ENCODE results near the gene TSPAN17. TPM values are rescaled to one million over a fixed set of nuclear protein-coding genes. Genes with fewer than 3 reads are reported as not detected.

TSPAN17 gene
- polyA plus RNA-seq, 1 of the 3 experiments (the other 2 are of a cell fraction) = 61.7 TPM

DNA sequence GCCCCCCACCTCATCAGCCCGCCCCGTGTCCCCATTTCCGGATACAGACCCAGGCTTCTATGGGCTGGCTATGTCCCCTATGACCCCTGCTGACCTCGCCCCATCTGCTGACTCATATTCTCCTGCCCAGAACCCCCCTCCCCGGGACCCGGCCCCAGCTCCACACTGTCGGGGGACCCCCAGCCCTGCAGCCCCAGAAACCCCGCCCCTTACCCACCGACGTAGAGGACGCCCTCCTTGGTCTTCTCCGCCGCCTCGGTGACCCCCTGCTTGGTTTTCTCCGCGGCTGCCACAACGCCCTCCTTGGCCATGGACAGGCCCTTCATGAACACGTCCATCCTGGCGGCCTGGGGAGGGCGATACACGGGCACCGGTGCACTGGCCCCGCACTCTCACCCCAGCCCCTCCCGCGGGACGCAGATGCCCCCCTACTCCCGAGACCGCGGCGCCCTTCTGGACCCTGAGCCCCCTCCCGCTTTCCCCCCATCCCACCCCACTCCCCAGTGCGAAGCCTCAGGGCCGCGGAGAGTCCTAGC, 17.9 kb upstream of the TSPAN17 start:
- Histone ChIP-seq H3K9me2 (no peaks in the 10 kb centered on the region), H3F3A (replicated peaks; ENCODE audit: insufficient read depth) (no peaks in the 10 kb centered on the region), H4K20me1 (ENCODE audit: insufficient read depth) (no peaks in the 10 kb centered on the region), H3K27me3 (ENCODE audit: insufficient read depth) (peaks cover 38% of the 10 kb centered on the region; the same call in 1 of the 2 replicates), H3K4me2 (peak overlapping the region; percentile 90), H3K4me1 (ENCODE audit: control insufficient read depth in 1 of 2, insufficient read depth in 2 of 2, low read depth in 1 of 2, low read length in 1 of 2) (peaks cover 0 to 9% of the 10 kb centered on the region in 2 experiments; a peak in 1 of 4 replicates), H3K79me2 (ENCODE audit: insufficient read depth) (no peaks in the 10 kb centered on the region), H3K9ac (no peak overlapping the region), H2AFZ (ENCODE audit: low read depth) (no peak overlapping the region), H3K4me3 (ENCODE audit: low read depth in 2 of 2, low read length in 1 of 2) (no peak overlapping the region; a peak in 1 of 4 replicates), H3K27ac (ENCODE audit: low read depth in 2 of 2, low read length in 1 of 2) (no peak overlapping the region), H3K9me3 (no peaks in the 10 kb centered on the region), H3K36me3 (replicated peaks in 1 of 2; ENCODE audit: control insufficient read depth in 1 of 2, insufficient read depth in 2 of 2, low read length in 1 of 2) (no peaks in the 10 kb centered on the region)
- peak; percentile 51 for DNase-seq
- ChIA-PET CTCF (interaction anchor here (0.6 to 3.5 kb wide), 9 partner anchors 8 to 758 kb away, joined by 3 to 16 read pairs (median 5); partner anchors contain the start of genes CPLX2 and TSPAN17), POLR2A (interaction anchor here (1.5 kb wide), 1 partner anchor 18 kb away, joined by 6 read pairs; the partner anchor contains the start of gene TSPAN17)
- TF ChIP-seq SIN3A (IDR thresholded peaks at IDR 0.05; ENCODE audit: borderline replicate concordance, low read depth, low read length) = no peak
- no peak for TF ChIP-seq FOXJ3 (CRISPR knock-in tag; IDR thresholded peaks at IDR 0.05)
- TF ChIP-seq RCOR1 (IDR thresholded peaks at IDR 0.05; ENCODE audit: low read length) = no peak
- TF ChIP-seq JUND (IDR thresholded peaks at IDR 0.05) = no peak
- no peak for TF ChIP-seq NFIC (IDR thresholded peaks at IDR 0.05; ENCODE audit: borderline replicate concordance)
- TF ChIP-seq, protein P1, sequence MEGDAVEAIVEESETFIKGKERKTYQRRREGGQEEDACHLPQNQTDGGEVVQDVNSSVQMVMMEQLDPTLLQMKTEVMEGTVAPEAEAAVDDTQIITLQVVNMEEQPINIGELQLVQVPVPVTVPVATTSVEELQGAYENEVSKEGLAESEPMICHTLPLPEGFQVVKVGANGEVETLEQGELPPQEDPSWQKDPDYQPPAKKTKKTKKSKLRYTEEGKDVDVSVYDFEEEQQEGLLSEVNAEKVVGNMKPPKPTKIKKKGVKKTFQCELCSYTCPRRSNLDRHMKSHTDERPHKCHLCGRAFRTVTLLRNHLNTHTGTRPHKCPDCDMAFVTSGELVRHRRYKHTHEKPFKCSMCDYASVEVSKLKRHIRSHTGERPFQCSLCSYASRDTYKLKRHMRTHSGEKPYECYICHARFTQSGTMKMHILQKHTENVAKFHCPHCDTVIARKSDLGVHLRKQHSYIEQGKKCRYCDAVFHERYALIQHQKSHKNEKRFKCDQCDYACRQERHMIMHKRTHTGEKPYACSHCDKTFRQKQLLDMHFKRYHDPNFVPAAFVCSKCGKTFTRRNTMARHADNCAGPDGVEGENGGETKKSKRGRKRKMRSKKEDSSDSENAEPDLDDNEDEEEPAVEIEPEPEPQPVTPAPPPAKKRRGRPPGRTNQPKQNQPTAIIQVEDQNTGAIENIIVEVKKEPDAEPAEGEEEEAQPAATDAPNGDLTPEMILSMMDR (IDR thresholded peaks at IDR 0.05) = no peak
- no peak for TF ChIP-seq TEAD4 (IDR thresholded peaks at IDR 0.05; ENCODE audit: borderline replicate concordance, insufficient read depth)
- no peak for TF ChIP-seq POLR2AphosphoS5 (IDR thresholded peaks at IDR 0.05; ENCODE audit: low read depth, low read length)
- no peak for TF ChIP-seq MEF2A (IDR thresholded peaks at IDR 0.05; ENCODE audit: borderline replicate concordance, low read depth)
- no peak for TF ChIP-seq TCF12 (IDR thresholded peaks at IDR 0.05)
- no peak for TF ChIP-seq RXRA (IDR thresholded peaks at IDR 0.05; ENCODE audit: borderline replicate concordance, low read depth)
- no peak for TF ChIP-seq SMC3 (IDR thresholded peaks at IDR 0.05; ENCODE audit: low read depth, low read length)
- TF ChIP-seq GATA2 (CRISPR knock-in tag; IDR thresholded peaks at IDR 0.05) = no peak
- TF ChIP-seq, protein P2, sequence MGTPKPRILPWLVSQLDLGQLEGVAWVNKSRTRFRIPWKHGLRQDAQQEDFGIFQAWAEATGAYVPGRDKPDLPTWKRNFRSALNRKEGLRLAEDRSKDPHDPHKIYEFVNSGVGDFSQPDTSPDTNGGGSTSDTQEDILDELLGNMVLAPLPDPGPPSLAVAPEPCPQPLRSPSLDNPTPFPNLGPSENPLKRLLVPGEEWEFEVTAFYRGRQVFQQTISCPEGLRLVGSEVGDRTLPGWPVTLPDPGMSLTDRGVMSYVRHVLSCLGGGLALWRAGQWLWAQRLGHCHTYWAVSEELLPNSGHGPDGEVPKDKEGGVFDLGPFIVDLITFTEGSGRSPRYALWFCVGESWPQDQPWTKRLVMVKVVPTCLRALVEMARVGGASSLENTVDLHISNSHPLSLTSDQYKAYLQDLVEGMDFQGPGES (IDR thresholded peaks at IDR 0.05; ENCODE audit: low read depth, low read length) = no peak
- TF ChIP-seq GABPA (IDR thresholded peaks at IDR 0.05; ENCODE audit: low read depth) = no peak
- TF ChIP-seq RAD21 (IDR thresholded peaks at IDR 0.05; ENCODE audit: low read length) = no peak
- TF ChIP-seq EP300 (IDR thresholded peaks at IDR 0.05; ENCODE audit: borderline replicate concordance in 1 of 2, low read depth in 1 of 2, low read length in 1 of 2) = no peak
- TF ChIP-seq EZH2phosphoT487 (IDR thresholded peaks at IDR 0.05; ENCODE audit: borderline replicate concordance, low read depth) = no peak
- TF ChIP-seq NRF1 (IDR thresholded peaks at IDR 0.05; ENCODE audit: low read depth, low read length) = no peak
- TF ChIP-seq, protein P3, sequence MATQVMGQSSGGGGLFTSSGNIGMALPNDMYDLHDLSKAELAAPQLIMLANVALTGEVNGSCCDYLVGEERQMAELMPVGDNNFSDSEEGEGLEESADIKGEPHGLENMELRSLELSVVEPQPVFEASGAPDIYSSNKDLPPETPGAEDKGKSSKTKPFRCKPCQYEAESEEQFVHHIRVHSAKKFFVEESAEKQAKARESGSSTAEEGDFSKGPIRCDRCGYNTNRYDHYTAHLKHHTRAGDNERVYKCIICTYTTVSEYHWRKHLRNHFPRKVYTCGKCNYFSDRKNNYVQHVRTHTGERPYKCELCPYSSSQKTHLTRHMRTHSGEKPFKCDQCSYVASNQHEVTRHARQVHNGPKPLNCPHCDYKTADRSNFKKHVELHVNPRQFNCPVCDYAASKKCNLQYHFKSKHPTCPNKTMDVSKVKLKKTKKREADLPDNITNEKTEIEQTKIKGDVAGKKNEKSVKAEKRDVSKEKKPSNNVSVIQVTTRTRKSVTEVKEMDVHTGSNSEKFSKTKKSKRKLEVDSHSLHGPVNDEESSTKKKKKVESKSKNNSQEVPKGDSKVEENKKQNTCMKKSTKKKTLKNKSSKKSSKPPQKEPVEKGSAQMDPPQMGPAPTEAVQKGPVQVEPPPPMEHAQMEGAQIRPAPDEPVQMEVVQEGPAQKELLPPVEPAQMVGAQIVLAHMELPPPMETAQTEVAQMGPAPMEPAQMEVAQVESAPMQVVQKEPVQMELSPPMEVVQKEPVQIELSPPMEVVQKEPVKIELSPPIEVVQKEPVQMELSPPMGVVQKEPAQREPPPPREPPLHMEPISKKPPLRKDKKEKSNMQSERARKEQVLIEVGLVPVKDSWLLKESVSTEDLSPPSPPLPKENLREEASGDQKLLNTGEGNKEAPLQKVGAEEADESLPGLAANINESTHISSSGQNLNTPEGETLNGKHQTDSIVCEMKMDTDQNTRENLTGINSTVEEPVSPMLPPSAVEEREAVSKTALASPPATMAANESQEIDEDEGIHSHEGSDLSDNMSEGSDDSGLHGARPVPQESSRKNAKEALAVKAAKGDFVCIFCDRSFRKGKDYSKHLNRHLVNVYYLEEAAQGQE (IDR thresholded peaks at IDR 0.05; ENCODE audit: low read depth, low read length) = no peak
- 49% methylated on average over 26 of the region's 34 CpGs for WGBS (ENCODE audit: low lambda C conversion rate)
